Skin of body (tissue), 2 donors: ENCODE data around the gene HSPA12B. TPM values are rescaled to one million over a fixed set of nuclear protein-coding genes. Genes with fewer than 3 reads are reported as not detected.
"Not testable (repeated sequence)": the region's sequence is repeated elsewhere in the genome, so short reads cannot be mapped to it uniquely, and the experiment has no call there.

Experiments
- DNase-seq: peaks from one replicate; lab custom pipeline; 2025; lab: John Stamatoyannopoulos, UW
- total RNA-seq: library from RNA; depleted of rRNA; stranded (reverse); fragments of >200 nt; gene quantifications from one replicate; pipeline ENCODE4 v1.2.3, GENCODE V29; 2014

Gene HSPA12B
- total RNA-seq, 1 donor from 2014 or later: 14.0 TPM

DNA sequence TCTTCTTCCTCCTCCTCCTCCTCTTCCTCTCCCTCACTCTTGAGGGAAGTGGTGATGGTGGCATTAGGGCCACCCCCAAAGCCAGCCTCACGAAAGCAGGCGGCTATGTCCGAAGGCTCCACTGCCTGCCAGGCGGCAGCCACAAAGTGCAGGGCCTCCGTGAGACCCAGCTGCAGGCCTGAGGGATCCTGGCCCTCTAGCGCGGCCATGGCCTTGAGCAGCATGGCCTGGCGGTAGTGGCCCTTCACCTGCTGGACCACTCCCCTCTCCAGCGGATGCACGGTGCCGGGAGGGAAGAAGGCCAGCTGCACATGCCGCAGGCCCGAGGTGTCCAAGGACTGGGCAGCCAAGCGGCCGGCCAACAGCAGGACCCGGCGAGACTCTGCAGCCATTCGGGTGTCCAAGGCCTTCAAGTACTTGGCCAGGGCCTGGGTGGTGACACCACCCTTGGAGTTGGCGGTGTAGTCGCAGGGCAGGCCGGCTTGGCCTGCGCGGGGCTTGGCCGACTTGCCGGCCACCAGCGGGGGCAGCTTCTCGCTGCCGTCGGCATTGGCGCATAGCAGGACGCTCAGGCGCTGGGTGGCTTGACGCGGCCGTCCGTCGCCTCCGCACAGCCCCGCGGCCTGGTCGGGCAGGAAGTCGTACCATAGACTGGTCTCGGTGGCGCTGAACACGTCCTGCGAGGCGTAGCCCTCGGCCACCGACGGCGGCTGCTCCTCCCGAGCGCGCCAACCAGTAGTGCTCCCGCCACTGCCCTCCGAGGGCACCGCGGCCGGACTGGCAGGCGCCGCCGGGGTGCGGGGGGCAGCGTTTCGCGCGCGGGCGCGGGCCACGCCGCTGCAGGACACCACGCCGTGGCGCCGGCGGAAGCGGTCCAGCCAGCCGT, 53.0 kb downstream of the HSPA12B start:
- DNase-seq: no peak

DNA sequence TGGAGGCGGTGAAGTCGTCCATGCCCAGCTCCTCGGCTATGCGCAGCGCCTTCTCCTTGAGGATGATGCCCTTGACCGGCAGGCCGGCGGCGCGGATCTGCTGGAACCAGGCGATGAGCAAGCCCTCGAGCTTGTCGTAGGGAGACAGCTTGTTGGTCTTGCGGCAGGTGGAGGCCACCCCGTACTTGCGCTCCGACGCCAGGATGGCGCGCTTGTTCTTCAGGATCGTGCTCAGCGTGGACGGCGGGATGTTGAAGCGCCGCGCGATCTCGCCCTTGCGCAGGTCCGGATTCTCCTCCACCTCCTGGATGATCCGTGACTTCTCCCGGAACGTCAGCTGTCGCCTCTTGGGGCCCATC, 53.6 kb downstream of the HSPA12B start:
- DNase-seq: no peak

DNA sequence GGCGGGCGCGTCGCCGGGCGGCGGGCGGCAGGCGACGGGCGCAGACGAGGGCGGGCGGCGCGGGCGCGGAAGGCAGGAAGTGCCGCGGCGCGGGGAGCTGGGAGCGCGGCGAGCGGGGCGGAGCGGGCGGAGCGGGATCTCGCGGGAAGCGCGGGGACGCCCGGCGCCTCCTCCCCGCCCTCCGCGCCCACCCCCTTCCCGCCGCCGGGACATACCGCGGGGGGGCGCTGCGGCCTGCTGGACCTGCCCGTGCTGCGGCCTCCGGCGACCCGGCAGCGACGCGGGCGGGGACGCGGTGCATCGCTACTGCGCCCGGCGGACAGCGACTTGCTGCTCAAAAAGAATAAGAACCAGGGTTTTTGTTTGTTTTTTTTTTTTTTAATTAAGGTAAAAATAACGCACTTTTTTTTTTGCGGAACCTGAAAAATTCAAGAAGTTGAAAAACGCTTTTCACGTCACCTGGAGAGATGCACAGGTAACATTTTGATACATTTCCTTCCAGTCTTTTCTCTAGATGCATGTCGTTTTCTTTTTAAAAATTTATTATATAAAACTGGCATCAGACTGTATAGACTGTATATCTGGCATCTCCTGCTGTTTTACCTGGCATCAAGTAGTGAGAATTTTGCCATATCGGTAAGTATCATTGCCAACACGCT, 54.3 kb downstream of the HSPA12B start, which contains the start of gene CENPB:
CENPB (minus strand) TSS at position 76 of the 659 bp plus-strand sequence. CDS start 257 bp downstream, outside the sequence.
- DNase-seq: peak; percentile 85

DNA sequence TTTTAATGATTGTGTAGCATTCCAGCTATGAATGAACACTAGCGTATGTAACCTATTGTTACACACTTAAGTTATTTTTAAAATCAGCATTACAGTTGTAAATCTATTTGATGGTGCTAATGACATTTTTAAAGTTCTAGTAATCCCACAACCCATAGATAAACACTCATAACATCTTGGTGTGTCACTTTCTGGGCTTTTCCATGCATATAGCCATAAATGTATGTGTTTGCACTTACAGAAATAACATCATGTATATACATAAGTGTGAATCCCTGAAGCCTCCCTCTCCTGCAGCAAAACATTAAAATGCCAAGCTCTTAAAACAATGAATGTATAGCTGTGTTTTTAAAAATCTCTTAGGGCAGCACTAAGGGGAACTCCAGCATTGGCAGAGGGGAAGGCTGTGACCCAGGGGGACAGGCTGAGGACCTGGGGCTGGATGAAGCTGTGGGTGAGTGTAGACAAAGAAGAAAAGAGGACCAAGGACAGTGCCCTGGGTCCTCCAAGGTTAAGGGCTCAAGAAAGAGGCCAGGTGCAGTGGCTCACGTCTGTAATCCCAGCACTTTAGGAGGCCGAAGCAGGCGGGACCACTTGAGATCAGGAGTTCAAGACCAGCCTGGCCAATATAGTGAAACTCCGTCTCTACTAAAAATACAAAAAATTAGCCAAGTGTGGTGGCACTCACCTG, 55.0 kb downstream of the HSPA12B start:
- DNase-seq: no peak

DNA sequence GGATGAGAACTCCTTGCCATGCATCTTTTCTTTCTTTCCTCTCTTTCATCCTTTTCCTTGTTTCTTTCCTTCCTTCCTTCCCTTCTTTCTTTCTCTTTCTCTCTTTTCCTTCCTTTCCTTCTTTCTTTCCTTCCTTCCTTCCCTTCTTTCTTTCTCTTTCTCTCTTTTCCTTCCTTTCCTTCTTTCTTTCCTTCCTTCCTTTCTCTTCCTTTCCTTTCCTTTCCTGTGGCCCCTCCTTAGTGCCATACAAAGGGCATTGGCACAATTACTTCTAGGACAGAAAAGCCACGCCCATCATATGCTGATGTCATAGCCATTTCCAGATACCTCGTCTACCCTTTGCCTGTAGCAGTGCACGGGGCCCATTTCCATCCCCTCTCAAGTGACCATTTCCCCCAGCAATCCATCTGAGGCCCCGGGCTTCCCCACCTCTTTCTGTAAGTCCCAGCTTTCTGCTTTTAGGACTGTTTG, 56.2 kb downstream of the HSPA12B start:
- no peak for DNase-seq

DNA sequence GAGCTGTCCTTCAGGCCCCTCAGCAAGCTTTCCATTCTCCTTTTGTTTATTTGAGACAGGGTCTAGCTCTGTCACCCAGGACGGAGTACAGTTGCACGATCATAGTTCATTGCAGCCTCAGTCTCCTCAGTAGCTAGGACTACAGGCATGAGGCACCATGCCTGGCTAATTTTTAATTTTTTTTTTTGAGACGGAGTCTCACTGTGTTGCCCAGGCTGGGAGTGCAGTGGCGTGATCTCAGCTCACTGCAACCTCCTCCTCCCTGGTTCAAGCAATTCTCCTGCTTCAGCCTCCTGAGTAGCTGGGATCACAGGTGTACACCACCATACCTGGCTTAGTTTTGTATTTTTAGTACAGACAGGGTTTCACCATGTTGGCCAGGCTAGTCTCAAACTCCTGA, 56.7 kb downstream of the HSPA12B start:
- DNase-seq: not testable (repeated sequence)

DNA sequence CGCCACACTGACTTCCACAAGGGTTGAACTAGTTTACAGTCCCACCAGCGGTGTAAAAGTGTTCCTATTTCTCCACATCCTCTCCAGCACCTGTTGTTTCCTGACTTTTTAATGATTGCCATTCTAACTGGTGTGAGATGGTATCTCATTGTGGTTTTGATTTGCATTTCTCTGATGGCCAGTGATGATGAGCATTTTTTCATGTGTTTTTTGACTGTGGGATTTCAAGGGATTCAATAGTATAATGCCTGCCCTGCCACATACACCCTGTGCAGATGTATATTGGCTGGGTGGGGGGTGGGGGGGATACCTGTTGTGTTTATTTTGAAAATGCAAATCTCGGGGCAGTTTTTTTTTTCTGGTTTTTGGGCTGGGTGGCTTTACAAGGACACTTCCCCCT, 61.7 kb downstream of the HSPA12B start:
- not testable (repeated sequence) for DNase-seq

DNA sequence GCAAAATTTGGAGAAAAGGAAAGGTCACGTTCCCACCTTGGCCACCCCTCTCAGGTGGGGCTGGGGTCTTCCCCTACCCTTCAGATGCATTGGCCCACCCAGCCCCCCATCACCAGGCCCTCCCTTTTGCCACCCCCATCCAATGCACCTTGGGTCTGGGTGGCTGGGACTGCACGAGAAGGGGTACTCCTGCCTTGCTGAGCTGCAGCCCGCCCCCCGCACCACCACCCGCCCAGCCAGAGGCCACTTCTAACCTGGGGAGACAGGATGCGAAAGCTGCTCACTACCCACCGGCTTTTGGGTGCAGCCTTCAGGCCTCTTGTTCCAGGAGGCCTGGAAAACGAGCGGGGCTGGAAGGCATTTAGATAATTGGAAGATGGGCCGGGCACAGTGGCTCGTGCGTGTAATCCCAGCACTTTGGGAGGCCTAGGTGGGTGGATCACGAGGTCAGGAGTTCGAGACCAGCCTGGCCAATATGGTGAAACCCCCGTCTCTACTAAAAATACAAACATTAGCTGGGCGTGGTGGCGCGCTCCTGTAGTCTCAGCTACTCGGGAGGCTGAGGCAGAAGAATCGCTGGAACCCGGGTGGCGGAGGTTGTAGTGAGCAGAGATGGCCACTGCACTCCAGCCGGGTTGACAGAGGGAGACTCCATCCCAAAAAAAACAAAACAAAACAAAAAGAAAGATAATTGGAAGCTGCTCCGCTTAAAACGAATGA, 62.4 kb downstream of the HSPA12B start:
- DNase-seq: no peak

DNA sequence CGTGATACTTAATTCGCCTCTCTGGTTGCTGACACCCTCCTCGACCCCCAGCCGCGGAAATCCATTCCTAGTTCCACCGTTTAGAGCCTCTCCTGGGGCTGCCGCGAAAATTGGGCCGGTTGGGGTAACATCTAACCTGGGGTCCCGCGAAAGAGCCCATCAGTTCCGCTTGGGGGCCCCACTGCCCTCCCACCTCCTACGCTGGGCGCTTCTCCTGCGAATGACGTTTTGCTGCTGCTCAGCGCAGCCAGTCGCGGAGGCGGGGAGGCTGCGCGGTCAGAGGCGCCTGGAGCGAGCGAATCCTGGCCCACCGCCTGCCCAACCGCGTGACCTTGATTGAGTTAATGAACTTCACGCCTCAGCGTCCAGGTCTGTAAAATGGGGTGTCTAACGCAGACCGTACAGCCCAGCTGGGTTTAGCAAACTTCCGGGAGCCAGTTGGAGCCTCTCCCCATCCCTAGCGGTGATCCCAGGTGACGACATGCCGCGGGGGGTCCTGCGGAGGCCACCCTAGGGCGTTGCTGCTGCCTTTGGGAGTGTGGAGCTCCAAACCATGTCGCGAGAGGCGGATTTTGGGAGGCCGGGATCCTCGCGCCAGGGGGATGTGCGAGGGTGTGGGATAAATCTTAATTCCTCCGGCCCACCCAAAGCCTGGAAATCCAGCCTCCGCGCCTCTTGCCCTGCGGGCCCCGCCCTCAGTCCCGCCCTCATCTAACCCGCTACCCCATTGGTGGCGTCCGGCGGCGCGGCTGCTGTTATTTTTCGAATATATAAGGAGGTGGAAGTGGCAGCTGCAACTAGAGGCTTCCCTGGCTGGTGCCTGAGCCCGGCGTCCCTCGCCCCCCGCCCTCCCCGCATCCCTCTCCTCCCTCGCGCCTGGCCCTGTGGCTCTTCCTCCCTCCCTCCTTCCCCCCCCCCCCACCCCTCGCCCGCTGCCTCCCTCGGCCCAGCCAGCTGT, 63.3 kb downstream of the HSPA12B start, which contains the start of gene CDC25B:
CDC25B (plus strand) TSS at position 800 of the 958 bp plus-strand sequence. CDS start 222 bp downstream, outside the sequence.
- DNase-seq: peak; percentile 88

DNA sequence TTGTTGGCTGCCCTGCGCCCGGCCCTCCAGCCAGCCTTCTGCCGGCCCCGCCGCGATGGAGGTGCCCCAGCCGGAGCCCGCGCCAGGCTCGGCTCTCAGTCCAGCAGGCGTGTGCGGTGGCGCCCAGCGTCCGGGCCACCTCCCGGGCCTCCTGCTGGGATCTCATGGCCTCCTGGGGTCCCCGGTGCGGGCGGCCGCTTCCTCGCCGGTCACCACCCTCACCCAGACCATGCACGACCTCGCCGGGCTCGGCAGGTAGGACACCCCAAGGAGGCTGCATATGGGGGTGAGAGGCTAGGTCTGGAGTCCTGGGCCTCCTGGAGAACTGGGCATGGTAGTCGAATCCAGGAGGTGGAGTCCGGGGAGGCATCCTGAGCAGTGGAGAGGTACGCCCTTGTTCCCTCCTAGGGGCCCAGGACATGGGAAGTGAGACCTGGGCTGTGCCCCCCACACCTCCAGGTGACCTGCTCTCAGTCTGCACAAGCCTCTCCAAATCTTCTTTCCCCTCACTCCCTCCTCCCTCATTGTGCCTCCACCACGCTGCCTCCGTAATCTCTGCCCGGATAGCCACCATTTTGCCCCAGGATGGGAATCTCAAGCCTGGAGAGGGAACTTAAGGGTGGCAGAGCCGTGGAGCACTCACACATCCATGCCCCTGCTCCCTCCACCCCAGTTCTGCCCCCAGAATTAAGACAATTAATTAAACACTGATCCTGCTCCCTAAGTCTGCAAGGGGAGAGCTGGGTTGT, 64.2 kb downstream of the HSPA12B start:
- no peak for DNase-seq

DNA sequence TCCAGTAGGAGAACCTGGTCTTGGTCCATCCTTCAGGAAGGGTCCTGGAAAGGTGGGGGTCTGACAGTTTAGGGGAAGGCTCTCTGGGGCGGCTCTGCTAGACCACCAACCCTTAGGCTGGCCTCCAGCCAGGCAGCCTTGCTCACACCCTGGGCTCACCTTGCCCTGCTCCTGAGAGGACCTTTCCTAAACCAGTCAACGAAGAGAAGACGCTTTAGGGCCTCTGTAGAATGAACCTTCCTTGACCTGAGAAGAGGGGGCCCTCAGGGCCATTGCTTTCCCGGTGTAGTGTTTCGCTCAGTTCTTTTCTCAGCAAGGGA, 64.7 kb downstream of the HSPA12B start:
- no peak for DNase-seq

DNA sequence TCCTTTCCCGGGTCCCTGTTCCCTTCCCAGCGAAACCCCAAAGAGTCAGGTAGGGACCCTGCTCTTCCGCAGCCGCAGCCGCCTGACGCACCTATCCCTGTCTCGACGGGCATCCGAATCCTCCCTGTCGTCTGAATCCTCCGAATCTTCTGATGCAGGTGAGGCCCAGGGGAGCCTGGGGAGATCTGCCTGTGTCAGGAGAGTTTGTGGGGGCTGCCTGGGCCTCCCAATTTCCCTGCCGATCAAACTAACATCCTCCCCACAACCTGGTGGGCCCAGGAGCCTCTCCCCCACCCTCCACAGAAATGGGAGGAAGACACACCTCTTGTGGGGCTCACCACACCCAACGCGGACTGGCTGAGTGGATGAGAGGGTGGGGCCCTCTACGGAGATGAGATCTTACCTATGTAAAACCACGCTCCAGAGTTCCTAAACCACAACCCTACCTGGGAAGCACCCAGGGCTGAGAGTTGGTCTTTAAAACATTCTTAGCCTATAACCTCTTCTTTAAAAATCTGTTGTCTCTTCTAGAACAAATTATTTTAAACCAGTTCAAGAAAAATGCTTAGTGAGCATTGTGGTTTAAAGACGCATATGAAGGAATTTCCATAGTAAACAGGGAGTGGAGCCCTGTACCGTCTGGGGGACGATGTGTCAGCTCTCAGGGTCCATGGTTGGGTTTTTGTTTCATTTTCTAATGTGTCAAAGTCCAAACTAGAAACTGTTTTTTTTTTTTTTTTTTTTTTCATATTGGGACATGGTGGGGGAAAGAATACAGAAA, 65.3 kb downstream of the HSPA12B start:
- no peak for DNase-seq

DNA sequence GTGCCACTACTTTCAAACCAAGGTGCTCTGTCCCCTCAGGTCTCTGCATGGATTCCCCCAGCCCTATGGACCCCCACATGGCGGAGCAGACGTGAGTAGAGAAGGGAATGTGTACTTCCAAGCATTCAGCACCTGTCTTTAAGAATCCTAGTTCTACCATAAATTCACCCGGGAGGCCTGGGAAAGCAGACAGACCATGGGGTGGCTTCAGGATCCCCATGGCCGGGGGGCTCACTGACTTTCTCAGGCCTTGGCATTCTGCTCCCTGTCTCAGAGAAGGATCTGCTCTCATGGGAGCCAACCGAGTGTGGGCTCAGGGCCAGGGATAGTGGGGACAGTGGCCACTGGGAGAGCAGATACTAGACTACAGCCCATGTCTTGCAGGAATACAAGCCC, 65.9 kb downstream of the HSPA12B start:
- DNase-seq: no peak

DNA sequence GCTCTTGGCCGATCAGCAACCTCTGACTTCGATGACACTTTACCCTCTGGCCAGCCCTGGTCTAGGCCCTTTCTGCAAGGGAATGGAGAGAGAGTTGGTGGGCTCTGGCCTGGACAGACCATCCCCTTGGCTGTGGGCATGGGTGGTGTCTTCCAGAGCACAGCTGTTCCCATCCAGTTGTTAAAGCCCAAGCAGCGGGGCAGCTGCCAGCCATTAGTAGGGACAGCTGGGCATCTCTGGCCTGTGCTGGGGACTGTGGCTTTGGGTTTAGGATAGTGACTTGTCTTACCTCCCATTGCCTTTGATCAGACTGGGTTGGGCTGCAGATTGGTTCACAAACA, 66.4 kb downstream of the HSPA12B start:
- no peak for DNase-seq

DNA sequence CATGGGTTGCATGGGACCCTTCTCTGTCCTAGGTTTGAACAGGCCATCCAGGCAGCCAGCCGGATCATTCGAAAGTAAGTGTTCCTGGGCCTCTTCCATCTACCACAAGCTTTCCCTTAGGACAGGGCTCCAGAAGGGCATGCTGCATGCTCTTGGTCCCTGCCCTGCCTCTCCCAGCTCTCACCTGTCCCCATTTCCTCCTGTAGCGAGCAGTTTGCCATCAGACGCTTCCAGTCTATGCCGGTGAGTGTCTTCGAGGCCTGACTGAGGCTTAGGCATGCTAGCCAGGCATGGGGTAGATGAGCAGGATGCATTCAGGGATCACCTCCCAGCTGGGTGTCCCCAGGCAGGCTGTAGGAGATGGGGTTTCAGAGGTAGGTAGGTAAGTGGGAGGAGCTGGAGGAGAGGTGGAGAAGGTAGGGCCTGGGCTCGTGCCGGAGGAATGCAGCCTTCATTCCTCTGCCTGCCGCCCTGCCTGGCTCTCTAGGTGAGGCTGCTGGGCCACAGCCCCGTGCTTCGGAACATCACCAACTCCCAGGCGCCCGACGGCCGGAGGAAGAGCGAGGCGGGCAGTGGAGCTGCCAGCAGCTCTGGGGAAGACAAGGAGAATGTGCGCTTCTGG, 67.9 kb downstream of the HSPA12B start:
- DNase-seq: no peak

DNA sequence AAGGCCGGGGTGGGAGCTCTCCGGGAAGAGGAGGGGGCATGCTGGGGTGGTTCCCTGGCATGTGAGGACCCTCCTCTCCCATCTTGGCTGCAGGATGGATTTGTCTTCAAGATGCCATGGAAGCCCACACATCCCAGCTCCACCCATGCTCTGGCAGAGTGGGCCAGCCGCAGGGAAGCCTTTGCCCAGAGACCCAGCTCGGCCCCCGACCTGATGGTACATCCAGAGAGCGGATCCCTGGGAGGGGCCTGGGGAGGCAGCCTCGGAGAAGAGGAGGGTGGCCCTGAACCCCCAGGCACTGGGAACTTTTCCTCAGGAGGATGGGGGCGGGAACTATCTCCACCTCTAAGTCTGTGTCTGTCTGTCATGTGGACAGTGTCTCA, 68.4 kb downstream of the HSPA12B start:
- no peak for DNase-seq

DNA sequence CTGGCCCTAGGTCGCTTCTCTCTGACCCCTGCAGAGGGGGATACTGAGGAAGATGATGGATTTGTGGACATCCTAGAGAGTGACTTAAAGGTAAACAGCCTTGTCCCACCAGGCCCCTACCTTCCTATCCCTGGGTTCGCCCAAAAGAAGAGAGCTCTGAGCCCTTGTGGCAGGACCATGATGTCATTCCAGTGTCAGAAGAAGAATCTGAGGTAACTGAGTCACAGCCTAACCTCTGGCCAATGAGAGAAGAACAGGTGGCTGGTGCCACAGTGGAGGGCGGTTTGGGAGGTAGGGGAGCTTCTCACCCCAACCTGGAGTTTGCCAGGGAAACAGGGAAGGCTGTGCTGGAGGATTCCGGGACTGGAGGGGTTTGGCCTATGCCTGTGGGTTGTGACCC, 68.8 kb downstream of the HSPA12B start:
- DNase-seq: no peak

DNA sequence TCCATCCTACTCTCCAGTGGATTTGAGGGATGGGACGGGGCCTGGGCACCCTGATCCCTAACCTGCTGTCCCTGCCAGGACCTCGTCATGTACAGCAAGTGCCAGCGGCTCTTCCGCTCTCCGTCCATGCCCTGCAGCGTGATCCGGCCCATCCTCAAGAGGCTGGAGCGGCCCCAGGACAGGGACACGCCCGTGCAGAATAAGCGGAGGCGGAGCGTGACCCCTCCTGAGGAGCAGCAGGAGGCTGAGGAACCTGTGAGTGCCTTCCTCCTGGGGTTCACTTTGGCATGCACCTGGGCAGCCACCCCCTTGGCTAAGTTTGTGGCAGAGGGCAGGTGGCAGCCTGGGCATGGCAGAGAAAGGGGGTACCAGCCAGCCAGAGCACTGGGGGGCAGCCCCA, 69.4 kb downstream of the HSPA12B start:
- DNase-seq: no peak
